GM12801 (cell line): ENCODE measurements around the gene FKBP1A.

Experiments
- CTCF ChIP-seq: IDR thresholded peaks from one replicate; pipeline ENCODE4 v1.5.1; 2011; ENCODE audit warnings: control low read depth; ENCODE audit not compliant: insufficient read length; ENCODE audit errors: extremely low read depth

Gene FKBP1A

GRCh38 chr20:1415667-1416468 lies 23.0 kb upstream of the FKBP1A start:
- TF ChIP-seq CTCF, result no peak

- TF ChIP-seq CTCF, result no peak
Observed at GRCh38 chr20:1414982-1415381, 22.1 kb upstream of the FKBP1A start.

GRCh38 chr20:1405801-1406200 lies 12.9 kb upstream of the FKBP1A start:
- no peak for TF ChIP-seq CTCF

GRCh38 chr20:1403624-1404023 lies 10.8 kb upstream of the FKBP1A start:
- no peak for TF ChIP-seq CTCF

- TF ChIP-seq CTCF, result no peak
Observed at GRCh38 chr20:1402149-1402548, 9.3 kb upstream of the FKBP1A start.

GRCh38 chr20:1401451-1401907 lies 8.6 kb upstream of the FKBP1A start:
- no peak for TF ChIP-seq CTCF

GRCh38 chr20:1397710-1398109 lies 4.9 kb upstream of the FKBP1A start:
- no peak for TF ChIP-seq CTCF
